GM04504 (cell line): ENCODE results near the gene FNDC3B.

Experiments used
- DNase-seq: peaks from one replicate; pipeline ENCODE4 v3.0.0-alpha.2; 2012; ENCODE audit warnings: low read depth

Gene FNDC3B

DNA sequence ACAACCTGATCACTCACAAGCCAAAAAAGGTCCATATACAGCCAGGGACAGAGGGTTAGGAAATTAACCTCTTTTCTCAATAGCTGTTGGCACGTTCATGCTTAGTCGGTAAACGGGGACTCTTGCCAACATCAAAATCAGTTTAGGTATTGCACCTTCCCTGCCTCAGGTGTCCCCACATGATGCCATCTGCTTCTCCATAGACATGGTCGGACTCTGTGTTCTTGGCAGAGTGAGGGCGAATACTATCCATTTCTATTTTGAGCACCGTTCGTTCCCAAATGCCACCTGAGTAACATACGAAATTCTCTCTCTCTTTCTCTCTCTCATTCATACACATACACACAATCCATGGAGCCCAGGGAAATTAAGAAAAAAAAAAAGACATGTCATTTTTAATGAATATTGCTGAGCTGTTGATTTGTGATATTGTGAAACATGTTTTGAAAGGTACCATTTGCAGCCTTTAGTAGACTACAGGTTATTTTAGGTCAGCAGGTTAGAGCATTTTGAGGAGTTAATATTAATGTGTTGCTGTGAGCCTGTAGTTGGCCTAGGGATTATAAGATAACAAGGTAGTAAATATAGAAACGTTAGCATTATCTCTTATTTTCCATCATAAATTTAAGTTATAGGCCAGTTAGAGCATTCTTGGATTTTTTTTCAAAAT is 330.3 kb downstream of the FNDC3B start:
- no peak for DNase-seq

GRCh38 chr3:172370419-172370818 is 331.0 kb downstream of the FNDC3B start:
- no peak for DNase-seq

- no peak for DNase-seq
These were observed 332.2 kb downstream of the FNDC3B start for GRCh38 chr3:172371544-172371943.

GRCh38 chr3:172372895-172373294 is 333.5 kb downstream of the FNDC3B start:
- no peak for DNase-seq

DNA sequence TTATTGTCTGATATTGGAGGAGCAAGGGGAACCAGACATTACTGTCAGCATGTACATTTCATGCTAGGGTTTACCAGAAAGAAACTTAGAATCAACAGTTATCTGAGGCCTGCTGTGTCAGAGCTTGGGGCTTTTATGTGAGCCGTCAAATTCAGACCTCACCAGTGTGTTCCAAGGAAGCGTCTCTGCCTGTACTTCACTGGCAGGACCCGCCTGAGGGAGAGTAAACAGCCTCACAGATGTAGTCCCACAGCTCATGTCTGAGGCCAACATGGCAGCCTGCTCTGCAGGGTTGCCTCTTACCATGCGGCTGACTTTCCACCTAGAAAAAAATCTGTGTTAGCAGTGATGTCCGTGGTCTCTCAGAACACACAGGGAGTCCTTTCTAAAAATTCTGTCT is 334.5 kb downstream of the FNDC3B start:
- DNase-seq, result no peak

DNA sequence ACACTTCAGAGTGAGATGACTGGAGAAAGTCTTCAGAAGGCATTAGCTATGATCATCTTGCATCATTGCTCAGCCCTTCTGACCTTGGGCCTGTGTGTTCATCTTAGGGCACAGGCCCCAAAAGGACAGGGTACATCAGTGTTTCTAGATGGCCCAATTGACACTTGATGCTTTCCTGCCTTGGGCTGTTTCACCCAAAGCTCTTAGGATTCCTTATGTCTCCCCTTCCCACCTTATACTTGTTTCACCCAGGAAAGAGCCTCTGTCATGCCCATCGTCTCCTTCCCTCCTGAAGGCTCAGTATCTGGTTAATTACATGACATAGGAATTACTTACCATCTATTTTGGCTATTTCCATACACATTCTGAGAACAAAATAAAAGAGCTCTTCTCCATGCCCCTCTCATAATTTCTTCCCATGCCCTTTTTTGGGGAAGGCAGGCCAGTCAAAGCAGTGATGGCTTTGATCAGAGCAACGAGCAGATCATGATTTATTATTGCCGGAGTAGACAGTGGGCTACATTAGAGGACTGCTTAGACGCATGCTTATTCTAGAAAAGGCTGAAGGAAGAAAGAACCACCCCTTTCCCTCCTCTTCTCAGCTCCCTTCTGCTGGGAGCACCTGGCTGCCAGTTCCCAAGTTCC is 335.9 kb downstream of the FNDC3B start:
- no peak for DNase-seq

- no peak for DNase-seq
These were observed 337.0 kb downstream of the FNDC3B start for GRCh38 chr3:172376402-172376801.

GRCh38 chr3:172376881-172377280 is 337.5 kb downstream of the FNDC3B start:
- DNase-seq, result no peak

- DNase-seq, result no peak
These were observed 339.1 kb downstream of the FNDC3B start for GRCh38 chr3:172378439-172378838.

- DNase-seq, result no peak
These were observed 340.0 kb downstream of the FNDC3B start for GRCh38 chr3:172379372-172379771.

DNA sequence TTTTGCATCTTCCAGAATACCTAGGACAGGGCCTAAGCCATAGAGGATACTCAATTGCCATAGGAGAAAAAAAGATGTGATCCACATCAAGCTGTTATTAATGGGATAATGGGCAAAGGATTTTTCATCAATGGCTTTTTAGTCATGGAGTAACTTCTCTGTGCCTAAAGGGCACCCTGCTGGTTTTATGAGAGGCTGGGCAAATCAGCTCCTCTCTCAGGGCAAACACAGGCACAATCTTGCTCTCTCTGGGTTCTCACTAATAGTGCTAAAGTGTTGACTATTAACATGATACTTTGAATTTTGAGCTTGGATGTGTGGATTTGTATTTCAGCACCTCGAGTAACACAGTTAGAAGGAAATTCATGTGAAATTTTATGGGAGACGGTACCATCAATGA is 341.3 kb downstream of the FNDC3B start:
- DNase-seq, result no peak

- DNase-seq, result no peak
These were observed 344.0 kb downstream of the FNDC3B start for GRCh38 chr3:172383306-172383796.

DNA sequence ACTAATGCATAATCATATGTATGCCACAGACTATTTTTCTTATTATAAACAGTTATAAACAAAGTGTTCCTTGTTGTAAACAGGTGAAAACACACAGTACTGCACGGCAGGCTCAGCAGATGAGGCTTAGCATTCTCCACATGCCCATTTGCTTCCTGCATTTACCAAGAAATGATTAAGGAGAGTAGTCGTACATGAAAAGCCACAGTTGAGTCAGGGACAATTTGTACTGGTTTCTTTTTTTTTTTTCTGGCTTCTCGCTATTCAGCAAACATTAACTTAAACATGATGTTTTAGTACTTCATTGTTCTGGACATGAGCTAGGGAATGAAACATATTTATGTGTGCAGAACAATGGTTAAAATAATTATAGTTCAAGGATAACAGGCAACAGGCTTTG is 345.5 kb downstream of the FNDC3B start:
- DNase-seq, result no peak

GRCh38 chr3:172387728-172388127 is 348.4 kb downstream of the FNDC3B start:
- no peak for DNase-seq

DNA sequence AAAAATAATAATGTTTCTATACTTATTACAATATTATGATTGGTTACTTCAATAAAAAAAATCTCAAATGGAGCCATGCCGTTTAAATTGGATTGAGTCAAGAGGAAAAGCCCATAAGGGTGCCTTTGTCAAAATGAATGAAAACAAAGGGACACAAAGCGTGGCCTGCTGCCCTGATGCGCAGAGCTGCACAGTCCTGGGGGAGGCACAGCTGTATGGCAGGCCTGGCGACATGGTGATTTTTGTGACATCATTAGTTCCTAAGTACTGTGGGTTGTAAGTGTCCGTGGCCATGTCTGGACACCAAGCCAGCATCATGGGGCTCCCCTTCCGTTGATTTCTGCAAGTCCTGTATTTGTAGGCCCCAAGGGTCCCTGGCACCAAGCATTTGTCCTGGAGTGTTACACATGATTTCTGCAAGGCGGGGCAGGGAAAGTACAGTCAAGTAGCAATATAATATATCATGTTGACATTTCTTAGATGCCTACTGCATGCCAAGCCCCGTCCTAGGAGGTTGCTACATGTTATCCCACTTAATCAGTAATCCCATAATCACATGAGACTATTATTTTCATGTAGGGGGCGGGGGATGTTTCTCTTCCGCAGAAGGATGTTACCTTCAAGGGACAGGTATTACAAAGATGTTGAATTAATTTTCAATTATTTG is 349.2 kb downstream of the FNDC3B start:
- DNase-seq, result no peak

- no peak for DNase-seq
These were observed 351.4 kb downstream of the FNDC3B start for GRCh38 chr3:172390792-172391191.

DNA sequence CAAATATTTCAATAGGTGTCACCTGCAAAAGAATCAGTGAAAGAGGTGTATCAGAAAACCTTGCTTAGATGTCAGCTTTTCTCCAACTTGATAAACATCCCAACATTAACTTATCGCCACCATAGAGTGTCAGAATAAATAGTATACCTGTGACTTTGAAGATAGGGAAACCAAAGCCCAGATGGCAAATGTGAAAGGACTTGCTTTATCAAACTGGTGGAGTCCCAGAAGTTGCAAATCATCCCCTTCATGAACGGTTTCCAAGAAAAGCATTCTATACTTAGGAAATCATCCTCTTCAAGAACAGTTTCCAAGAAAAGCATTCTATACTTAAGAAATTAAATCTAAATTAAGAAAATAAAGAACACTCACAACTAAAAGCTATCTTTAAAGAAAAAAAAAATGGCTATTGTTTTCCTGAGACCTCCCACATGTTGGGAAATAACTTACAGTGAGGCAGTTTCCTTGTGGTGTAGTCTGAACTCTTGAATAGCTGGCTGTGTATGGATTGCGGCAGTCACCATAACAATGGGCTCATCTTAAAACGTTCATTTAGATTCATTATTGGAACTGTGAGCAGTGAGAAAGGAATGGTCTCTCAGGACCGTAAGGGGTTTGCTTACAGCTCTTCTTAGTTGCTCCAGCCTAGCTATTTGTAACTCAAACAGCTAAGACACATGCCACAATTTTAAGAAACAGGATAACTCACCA is 352.4 kb downstream of the FNDC3B start:
- DNase-seq, result no peak

DNA sequence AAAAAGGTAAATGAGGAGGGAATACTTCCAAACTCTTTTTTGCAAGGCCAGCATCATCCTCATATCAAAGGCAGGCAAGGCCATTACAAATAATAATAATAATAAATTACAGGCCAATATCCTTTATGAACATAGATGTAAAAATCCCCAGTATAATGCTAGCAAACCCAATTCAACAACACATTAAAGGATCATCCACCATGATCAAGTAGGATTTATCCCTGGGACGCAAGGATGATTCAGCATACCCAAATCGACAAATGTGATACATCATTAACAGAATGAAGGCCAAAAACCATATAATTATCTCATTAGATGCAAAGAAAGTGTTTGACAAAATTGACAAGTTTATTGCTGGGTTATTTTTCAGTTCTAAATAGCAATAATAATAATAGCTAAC is 355.3 kb downstream of the FNDC3B start:
- no peak for DNase-seq

GRCh38 chr3:172396400-172396799 is 357.0 kb downstream of the FNDC3B start:
- no peak for DNase-seq

- no peak for DNase-seq
These were observed 358.5 kb downstream of the FNDC3B start for GRCh38 chr3:172397716-172398405.

DNA sequence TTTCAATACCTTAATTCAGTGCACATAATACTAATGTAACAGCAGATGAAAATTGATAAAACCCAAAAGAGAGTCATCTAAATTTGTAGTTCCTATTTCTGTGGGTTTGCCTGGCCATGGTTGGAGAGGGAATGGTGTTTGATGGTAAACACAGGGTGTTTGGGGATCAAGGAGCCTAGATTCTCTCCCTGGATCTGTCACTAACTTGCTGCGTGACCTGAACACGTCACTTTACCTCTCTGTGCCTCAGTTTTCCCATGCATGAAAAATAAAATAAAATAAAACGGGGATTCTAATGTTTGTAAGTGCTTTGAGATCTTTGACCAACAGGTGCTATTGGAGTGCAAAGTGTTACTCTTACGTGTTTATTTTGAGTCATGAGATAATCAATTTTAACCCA is 359.1 kb downstream of the FNDC3B start:
- DNase-seq, result no peak

DNA sequence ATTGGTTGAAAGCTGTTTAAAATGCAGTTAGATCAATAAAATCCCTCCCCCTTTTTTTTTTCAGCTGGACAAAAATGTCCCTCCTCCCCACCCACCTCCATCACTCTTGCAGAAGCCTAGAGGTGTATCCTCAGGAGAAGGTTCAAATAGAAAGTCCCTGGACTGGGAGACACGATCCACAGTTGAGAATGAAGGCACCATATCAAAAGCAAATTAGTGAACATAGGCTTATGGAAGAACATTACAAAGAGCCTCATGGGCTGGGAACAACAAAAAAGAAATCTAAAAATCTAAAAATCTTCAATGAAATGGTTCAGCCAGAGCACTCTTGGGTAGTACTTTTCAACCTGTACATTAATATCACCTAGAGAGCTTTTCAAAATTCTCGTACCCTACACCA is 362.7 kb downstream of the FNDC3B start:
- no peak for DNase-seq
